Measurements from ENCODE around the gene SFXN1.

DNA sequence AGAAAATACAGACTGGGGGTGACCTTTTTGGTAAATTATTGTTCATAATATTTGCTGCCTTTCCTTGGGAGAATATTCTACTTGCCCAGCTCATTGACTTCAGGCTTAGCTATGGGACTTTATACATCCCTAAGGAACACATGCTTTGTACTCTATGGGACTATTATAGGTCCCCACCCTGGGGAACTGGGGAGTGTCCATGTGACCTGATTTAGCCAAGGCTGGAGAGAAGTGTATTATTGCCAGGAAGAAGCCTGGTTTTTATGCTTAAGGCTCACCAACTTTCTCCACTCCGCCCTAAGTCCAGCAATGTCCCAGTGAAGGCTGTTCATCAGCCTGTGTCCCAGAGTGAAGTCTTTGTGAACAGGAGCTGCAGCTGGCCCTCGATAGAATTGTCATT, 17.8 kb upstream of the SFXN1 start:
- TF ChIP-seq, protein P1, sequence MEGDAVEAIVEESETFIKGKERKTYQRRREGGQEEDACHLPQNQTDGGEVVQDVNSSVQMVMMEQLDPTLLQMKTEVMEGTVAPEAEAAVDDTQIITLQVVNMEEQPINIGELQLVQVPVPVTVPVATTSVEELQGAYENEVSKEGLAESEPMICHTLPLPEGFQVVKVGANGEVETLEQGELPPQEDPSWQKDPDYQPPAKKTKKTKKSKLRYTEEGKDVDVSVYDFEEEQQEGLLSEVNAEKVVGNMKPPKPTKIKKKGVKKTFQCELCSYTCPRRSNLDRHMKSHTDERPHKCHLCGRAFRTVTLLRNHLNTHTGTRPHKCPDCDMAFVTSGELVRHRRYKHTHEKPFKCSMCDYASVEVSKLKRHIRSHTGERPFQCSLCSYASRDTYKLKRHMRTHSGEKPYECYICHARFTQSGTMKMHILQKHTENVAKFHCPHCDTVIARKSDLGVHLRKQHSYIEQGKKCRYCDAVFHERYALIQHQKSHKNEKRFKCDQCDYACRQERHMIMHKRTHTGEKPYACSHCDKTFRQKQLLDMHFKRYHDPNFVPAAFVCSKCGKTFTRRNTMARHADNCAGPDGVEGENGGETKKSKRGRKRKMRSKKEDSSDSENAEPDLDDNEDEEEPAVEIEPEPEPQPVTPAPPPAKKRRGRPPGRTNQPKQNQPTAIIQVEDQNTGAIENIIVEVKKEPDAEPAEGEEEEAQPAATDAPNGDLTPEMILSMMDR (IDR thresholded peaks at IDR 0.05), result no peak
- TF ChIP-seq POLR2A (IDR thresholded peaks at IDR 0.05), result no peak

All from adrenal gland (tissue), 5 donors.